ENCODE results near the gene SPATA6. TPM values are rescaled to one million over a fixed set of nuclear protein-coding genes. Genes with fewer than 3 reads are reported as not detected.

Gene SPATA6
- total and polyA plus RNA-seq, 2 of the 8 experiments (the other 6 are each of a cell fraction or from before 2014, with no cell fraction given) = 2.4 to 17.2 TPM

DNA sequence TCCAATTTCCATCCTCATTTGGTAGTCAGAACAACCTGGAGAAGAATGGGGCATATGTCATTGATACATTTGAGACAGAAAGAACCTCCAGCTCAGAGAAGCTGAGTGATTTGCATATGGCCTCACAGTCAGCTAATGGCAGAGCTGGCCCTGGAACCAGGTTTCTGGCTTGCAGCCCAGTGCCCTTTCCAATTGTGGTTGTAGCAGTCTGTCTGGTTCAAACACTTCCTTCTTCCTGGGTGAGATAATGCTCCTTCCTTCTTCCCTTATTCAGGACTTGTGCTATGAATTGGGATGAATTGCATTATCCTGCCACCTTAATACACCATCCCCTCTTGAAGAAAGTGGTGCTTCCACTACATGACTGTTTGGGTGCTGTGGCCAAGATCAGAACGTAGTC lies 225.3 kb downstream of the SPATA6 start (continued):
- TF ChIP-seq, protein P1, sequence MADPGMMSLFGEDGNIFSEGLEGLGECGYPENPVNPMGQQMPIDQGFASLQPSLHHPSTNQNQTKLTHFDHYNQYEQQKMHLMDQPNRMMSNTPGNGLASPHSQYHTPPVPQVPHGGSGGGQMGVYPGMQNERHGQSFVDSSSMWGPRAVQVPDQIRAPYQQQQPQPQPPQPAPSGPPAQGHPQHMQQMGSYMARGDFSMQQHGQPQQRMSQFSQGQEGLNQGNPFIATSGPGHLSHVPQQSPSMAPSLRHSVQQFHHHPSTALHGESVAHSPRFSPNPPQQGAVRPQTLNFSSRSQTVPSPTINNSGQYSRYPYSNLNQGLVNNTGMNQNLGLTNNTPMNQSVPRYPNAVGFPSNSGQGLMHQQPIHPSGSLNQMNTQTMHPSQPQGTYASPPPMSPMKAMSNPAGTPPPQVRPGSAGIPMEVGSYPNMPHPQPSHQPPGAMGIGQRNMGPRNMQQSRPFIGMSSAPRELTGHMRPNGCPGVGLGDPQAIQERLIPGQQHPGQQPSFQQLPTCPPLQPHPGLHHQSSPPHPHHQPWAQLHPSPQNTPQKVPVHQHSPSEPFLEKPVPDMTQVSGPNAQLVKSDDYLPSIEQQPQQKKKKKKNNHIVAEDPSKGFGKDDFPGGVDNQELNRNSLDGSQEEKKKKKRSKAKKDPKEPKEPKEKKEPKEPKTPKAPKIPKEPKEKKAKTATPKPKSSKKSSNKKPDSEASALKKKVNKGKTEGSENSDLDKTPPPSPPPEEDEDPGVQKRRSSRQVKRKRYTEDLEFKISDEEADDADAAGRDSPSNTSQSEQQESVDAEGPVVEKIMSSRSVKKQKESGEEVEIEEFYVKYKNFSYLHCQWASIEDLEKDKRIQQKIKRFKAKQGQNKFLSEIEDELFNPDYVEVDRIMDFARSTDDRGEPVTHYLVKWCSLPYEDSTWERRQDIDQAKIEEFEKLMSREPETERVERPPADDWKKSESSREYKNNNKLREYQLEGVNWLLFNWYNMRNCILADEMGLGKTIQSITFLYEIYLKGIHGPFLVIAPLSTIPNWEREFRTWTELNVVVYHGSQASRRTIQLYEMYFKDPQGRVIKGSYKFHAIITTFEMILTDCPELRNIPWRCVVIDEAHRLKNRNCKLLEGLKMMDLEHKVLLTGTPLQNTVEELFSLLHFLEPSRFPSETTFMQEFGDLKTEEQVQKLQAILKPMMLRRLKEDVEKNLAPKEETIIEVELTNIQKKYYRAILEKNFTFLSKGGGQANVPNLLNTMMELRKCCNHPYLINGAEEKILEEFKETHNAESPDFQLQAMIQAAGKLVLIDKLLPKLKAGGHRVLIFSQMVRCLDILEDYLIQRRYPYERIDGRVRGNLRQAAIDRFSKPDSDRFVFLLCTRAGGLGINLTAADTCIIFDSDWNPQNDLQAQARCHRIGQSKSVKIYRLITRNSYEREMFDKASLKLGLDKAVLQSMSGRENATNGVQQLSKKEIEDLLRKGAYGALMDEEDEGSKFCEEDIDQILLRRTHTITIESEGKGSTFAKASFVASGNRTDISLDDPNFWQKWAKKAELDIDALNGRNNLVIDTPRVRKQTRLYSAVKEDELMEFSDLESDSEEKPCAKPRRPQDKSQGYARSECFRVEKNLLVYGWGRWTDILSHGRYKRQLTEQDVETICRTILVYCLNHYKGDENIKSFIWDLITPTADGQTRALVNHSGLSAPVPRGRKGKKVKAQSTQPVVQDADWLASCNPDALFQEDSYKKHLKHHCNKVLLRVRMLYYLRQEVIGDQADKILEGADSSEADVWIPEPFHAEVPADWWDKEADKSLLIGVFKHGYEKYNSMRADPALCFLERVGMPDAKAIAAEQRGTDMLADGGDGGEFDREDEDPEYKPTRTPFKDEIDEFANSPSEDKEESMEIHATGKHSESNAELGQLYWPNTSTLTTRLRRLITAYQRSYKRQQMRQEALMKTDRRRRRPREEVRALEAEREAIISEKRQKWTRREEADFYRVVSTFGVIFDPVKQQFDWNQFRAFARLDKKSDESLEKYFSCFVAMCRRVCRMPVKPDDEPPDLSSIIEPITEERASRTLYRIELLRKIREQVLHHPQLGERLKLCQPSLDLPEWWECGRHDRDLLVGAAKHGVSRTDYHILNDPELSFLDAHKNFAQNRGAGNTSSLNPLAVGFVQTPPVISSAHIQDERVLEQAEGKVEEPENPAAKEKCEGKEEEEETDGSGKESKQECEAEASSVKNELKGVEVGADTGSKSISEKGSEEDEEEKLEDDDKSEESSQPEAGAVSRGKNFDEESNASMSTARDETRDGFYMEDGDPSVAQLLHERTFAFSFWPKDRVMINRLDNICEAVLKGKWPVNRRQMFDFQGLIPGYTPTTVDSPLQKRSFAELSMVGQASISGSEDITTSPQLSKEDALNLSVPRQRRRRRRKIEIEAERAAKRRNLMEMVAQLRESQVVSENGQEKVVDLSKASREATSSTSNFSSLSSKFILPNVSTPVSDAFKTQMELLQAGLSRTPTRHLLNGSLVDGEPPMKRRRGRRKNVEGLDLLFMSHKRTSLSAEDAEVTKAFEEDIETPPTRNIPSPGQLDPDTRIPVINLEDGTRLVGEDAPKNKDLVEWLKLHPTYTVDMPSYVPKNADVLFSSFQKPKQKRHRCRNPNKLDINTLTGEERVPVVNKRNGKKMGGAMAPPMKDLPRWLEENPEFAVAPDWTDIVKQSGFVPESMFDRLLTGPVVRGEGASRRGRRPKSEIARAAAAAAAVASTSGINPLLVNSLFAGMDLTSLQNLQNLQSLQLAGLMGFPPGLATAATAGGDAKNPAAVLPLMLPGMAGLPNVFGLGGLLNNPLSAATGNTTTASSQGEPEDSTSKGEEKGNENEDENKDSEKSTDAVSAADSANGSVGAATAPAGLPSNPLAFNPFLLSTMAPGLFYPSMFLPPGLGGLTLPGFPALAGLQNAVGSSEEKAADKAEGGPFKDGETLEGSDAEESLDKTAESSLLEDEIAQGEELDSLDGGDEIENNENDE (IDR thresholded peaks at IDR 0.05; ENCODE audit: insufficient replicate concordance, low read length) = no peak

Measured in H1 (cell line).